ENCODE results near the gene CNNM3.

Gene CNNM3

DNA sequence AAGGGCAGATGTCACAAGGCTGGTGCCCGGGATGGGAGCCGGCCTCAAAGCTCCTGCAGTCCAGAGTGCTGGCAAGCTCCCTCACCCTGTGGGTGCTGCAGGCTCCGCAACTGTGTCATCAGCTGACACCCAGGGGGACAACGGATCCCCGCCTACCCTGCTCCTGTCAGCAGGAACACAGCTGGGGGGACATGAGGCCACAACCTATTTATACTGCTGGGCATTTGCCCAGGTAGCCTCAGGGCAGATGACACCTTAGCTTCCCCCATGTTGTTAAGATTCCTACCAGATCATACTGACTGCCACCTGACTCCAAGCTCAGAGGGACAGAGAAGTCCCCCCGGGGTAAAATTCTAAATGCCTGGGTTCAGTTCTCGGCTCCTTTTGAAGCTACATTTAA, 26.5 kb downstream of the CNNM3 start:
- no peak for DNase-seq

- DNase-seq = no peak
Observed at GRCh38 chr2:96843538-96844268, 27.6 kb downstream of the CNNM3 start, which contains the start of gene ANKRD23. ANKRD23 (minus strand) TSS chr2:96844021; CDS start chr2:96843992, 29 bp downstream.

- DNase-seq = no peak
Observed at GRCh38 chr2:96844405-96844808, 28.3 kb downstream of the CNNM3 start.

DNA sequence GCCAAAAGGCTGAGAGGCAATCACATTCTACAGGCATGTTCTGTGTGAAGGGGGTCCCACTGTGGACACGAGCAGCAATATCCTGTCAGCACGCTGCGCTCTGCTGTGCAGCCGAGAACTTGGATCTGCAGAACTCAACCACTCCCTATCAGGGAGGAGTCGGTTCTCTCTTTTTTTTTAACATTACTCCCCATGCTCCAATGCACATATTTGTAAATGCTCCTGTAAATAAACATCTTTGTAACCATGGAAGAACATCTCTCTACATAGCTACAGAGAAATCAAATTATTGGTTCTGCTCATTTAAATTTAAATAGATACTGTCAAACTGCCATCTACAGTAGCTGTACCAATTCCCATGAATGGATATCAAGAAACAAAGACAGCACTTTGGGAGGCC, 30.8 kb downstream of the CNNM3 start:
- no peak for DNase-seq

GRCh38 chr2:96847586-96847985, 31.5 kb downstream of the CNNM3 start:
- no peak for DNase-seq

DNA sequence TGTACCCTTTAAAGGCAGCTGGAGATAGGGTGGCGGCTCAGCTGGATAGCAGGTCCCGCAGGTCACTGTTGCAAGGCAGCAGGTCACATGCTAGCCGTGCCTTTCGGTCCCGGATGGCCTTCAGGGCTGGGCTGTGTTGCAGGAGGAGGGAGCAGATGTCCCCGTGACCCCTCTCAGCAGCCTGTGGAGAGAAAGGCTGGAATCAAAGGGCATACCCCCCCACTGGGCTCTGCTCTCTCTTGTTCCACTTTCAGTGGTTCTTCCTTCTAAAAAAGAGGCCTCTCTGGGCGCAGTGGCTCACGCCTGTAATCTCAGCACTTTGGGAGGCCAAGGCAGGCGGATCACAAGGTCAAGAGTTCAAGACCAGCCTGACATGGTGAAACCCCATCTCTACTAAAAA, 32.2 kb downstream of the CNNM3 start:
- no peak for DNase-seq

- DNase-seq = no peak
Observed at GRCh38 chr2:96852667-96853066, 36.6 kb downstream of the CNNM3 start.

- DNase-seq = no peak
Observed at GRCh38 chr2:96853321-96853720, 37.3 kb downstream of the CNNM3 start.

GRCh38 chr2:96856776-96857666, 41.0 kb downstream of the CNNM3 start:
- no peak for DNase-seq

- DNase-seq = peak; percentile 94
Observed at GRCh38 chr2:96857667-96858372, 41.8 kb downstream of the CNNM3 start, which contains the start of gene ANKRD39. ANKRD39 (minus strand) TSS chr2:96858016; CDS start chr2:96857987, 29 bp downstream.

- DNase-seq = no peak
Observed at GRCh38 chr2:96859099-96859649, 43.1 kb downstream of the CNNM3 start.

DNA sequence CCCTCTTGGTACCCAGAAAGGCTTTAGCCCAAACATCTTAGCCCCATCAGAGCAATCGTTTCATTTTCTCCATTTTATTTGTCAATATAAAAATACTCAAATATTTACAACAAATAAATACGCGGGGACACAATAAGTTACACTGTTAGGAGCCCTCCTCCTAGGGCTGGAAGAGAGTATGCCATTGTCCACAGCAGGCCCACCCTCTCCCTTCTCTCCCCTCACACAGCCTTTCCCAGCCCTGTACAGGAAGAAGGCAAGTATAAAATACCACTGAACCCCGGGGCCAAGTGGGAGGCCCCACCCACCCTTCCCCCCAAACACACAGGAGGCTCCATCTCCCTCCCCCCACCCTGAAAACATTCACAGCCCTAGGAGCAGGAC, 43.6 kb downstream of the CNNM3 start:
- DNase-seq = no peak

DNA sequence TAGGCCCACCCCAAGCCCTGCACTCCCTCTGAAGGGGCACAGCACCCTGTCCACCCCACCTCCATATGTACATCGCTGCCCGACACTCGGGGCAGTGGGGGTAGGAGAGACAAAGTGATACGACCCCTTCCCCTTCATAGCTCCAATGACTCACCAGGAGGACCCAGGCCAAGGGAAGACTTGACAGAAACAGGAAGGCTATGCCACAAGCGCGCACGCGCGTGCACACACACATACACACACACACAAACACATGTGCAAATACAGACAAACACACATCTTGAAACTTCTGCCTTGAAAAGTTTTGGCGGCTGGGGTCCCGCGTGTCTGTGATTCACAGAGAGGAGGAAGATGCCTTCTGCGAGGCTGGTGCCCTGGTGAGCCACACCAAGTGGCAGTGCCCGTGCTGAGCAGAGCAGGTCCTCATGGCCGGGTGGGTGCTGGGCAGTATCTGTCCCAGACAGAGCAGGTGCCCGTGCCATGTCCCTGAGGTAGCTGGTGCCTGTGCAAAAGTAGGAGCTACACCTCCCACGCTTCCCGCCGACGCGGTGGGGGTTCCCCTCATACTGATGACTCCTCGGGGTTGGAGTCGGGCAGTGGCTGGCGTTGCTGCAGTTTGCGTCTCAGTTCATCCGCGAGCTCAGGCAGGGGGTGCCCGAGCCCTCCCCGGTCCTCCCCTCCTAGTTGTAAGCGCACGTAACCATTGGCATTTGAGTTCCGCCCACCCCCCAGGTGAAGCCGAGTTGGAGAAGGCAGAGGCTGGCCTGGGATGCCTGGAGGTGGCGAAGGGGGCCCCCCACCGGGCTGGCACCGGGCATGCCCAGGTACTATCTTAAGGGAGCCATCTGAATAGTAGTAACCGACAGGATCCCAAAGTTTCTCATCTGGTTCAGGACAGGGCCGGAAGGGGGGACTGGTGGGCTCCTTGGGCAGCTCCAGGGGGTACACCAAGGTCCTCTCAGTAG, 44.3 kb downstream of the CNNM3 start:
- no peak for DNase-seq

- DNase-seq = no peak
Observed at GRCh38 chr2:96861074-96861473, 45.0 kb downstream of the CNNM3 start.

GRCh38 chr2:96863056-96863455, 47.0 kb downstream of the CNNM3 start:
- peak; percentile 40 for DNase-seq

- DNase-seq = no peak
Observed at GRCh38 chr2:96863575-96864342, 47.7 kb downstream of the CNNM3 start.

DNA sequence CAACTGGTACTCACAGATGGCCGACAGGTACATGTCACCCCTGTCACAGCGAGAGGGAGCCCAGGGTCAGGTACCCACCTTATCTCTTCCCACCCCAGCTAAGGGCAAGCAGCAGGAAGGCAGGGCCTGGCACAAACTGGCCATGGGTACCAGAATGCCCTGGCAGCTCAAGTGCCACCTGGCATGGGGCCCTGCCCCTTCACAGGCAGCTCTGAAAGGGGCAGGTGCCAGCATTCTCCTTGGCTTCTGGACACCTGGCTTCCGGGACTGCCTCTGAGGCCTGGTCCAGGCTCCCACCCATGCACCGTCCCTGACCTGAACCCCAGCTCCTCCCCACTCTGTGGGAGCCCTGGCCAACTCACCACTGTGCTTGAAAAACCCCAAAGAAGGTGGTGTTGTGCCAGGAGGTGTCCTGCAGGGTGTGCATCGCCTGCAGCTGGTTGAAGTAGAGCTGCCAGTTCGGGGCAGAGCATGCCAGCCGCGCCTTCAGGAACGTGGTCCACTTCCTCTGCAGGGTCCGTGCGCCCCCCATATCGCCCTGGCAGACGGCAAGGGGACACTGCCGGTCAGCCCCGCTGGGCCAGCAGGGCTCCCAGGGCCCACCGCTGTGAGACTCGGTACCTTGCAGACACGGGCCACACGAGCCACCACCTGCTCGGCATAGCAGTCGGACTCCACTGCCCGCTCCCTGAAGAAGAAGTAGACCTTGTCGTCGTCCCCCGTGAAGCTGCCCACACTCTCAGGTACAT, 48.4 kb downstream of the CNNM3 start:
- DNase-seq = no peak

DNA sequence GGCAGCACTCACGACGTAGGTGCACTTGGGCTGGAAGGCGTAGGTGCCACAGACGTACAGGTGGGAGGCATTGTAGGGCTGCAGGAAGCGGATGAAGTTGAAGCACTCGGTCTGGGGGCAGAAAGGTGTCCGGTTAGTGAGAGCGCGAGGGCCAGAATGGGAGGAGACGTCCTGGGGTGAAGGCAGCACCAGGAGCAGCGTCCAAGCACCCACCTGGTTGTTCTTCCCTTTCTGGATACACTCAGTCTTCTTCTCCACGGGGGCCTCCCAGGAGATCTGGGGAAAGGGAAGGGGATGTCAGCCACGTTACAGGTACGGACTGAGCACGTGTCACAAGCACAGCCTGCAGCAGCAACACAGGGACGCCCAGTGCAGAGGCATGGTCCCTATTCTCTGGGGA, 49.6 kb downstream of the CNNM3 start:
- DNase-seq = no peak

GRCh38 chr2:96866149-96866548, 50.1 kb downstream of the CNNM3 start:
- DNase-seq = no peak

DNA sequence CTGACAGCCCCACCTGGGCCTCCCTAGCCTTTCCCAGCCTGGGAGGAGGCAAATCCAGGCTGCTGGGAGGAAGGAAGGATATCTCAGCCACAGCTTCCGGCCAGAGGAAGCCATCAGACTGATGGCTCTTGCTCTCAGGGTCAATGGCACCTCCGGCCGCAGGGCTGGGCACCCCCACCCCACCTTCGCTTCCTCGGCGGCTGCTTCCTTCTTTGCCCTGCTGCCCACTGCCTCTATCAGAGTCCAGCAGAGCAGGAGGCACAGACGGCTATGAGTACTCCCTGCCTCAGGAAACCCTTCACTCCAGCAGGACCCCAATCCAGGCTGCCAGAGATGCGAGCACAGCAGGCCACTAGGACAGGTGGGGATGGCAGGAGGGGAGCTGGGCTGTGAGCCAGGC, 50.5 kb downstream of the CNNM3 start:
- DNase-seq = no peak
